Body of pancreas (tissue), 4 donors: ENCODE data around the gene SOX5. TPM values are rescaled to one million over a fixed set of nuclear protein-coding genes. Genes with fewer than 3 reads are reported as not detected.

Experiments
- ATAC-seq: fragments of 150-250 bp; one replicate; pipeline ENCODE4 v1.9.1; 2016
- DNase-seq, 4 donors: peaks; one replicate each; pipeline ENCODE4 v3.0.0-alpha.2; 2019
- H3K27ac ChIP-seq, 4 donors: fragments of 200-600 bp; sonication (generic); 1 replicate in 3 of 4; 2 replicates in 1 of 4; pipeline versions ENCODE4 v1.5.1 to v1.6.1; 2016 to 2019; ENCODE audit warnings: mild to moderate bottlenecking in 1 of 4, mixed read lengths in 1 of 4, moderate library complexity in 1 of 4
- H3K27me3 ChIP-seq, 2 donors: fragments of 200-600 bp; sonication (generic); one replicate each; pipeline ENCODE4 v1.6.0; 2016; ENCODE audit warnings: mild to moderate bottlenecking in 1 of 2
- H3K36me3 ChIP-seq, 2 donors: fragments of 200-600 bp; sonication (generic); replicated peaks in 1 of 2; 2 replicates each; pipeline ENCODE4 v1.5.1; 2016; ENCODE audit warnings: low read depth in 2 of 2; ENCODE audit not compliant: insufficient read depth in 1 of 2
- H3K4me1 ChIP-seq: fragments of 200-600 bp; sonication (generic); one replicate; pipeline ENCODE4 v1.6.0; 2016
- H3K4me3 ChIP-seq, 2 donors: fragments of 200-600 bp; sonication (generic); 1 replicate in 1 of 2; 2 replicates in 1 of 2; pipeline ENCODE4 v1.5.1; 2016 to 2019
- H3K9me3 ChIP-seq, 3 donors: fragments of 200-600 bp; sonication (generic); 1 replicate in 2 of 3; 2 replicates in 1 of 3; pipeline ENCODE4 v1.5.1; 2016
- POLR2A ChIP-seq, 3 donors: fragments of 450-650 bp; IDR thresholded peaks; one replicate each; pipeline ENCODE4 v1.6.1; 2016; ENCODE audit warnings: antibody characterized with exemption in 3 of 3, mild to moderate bottlenecking in 2 of 3
- WGBS, 2 donors: methylation state at CpG; one replicate each; pipeline ENCODE4 v1.1.5; 2017; 5-methylcytosine and 5-hydroxymethylcytosine counted together
- intact Hi-C: fragments of 100-400 bp; cut with DNase I; formaldehyde crosslinking; loops from one replicate; pipeline ENCODE4 v1.15.1; 2023
- total RNA-seq, 2 donors: library from RNA; depleted of rRNA; stranded (reverse); fragments of >200 nt; gene quantifications; one replicate each; pipeline ENCODE4 v1.1.0, GENCODE V29; 2016
- TF ChIP-seq, protein P1 (sequence below), 7 experiments: fragments of 450-650 bp in 4 of 7; fragments of 200-600 bp in 3 of 7; sonication (generic) in 3 of 7; IDR thresholded peaks; one replicate each; pipeline ENCODE4 v1.5.1; 2016 to 2019; ENCODE audit warnings: antibody characterized with exemption in 7 of 7

SOX5 gene
- total RNA-seq, 2 donors from 2014 or later: 3.0 to 10.4 TPM

DNA sequence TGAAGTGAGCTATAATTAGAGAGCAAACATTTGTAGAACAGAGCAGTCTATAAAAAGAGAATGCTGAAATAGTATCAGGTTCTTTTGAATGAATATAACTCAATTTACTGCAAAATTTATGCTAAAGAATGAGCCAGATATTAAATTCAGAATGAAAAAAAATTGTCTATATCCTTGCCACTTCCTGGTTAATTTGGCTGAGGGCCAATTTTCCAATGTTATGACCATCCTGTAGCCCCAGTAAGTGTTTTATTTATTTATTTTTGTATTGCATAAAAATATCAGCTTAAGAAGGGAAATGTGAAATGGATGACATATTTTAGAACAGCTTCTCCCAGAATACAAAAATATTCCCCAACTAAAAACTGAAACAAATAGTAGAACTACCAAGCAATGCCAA is 263.4 kb downstream of the SOX5 start:
- ATAC-seq: no peak
- Histone ChIP-seq H3K27me3 (no peaks in the 10 kb centered on the region), H3K4me1 (no peaks in the 10 kb centered on the region), H3K27ac (no peak overlapping the region), H3K4me3 (no peak overlapping the region), H3K36me3 (no peaks in the 10 kb centered on the region), H3K9me3 (no peaks in the 10 kb centered on the region)
- no peak for DNase-seq
- no peak for TF ChIP-seq POLR2A (IDR thresholded peaks at IDR 0.05)
- TF ChIP-seq, protein P1, sequence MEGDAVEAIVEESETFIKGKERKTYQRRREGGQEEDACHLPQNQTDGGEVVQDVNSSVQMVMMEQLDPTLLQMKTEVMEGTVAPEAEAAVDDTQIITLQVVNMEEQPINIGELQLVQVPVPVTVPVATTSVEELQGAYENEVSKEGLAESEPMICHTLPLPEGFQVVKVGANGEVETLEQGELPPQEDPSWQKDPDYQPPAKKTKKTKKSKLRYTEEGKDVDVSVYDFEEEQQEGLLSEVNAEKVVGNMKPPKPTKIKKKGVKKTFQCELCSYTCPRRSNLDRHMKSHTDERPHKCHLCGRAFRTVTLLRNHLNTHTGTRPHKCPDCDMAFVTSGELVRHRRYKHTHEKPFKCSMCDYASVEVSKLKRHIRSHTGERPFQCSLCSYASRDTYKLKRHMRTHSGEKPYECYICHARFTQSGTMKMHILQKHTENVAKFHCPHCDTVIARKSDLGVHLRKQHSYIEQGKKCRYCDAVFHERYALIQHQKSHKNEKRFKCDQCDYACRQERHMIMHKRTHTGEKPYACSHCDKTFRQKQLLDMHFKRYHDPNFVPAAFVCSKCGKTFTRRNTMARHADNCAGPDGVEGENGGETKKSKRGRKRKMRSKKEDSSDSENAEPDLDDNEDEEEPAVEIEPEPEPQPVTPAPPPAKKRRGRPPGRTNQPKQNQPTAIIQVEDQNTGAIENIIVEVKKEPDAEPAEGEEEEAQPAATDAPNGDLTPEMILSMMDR (IDR thresholded peaks at IDR 0.05): no peak
- intact Hi-C loops: no loop called here

DNA sequence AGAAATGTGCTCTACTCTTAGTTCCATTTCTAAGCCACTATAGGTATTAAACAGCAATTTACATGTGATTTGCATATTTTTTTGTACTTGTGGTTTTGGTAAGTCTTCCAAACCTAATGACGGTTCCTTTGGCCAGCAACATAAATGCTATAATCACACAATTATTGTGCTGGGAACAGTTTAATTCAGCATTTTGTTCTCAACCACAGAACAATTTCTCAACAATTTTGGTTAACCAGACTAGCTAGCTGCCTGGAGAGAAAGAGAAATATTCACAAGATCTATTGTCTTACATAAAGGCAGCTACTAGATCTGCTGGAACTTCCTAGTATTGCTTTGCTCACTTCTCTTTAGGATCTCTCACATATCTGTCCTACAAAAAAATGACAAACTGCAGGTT is 265.3 kb downstream of the SOX5 start:
- Histone ChIP-seq H3K9me3 (no peaks in the 10 kb centered on the region), H3K27me3 (no peaks in the 10 kb centered on the region), H3K4me3 (no peak overlapping the region), H3K4me1 (no peaks in the 10 kb centered on the region), H3K36me3 (no peaks in the 10 kb centered on the region), H3K27ac (no peak overlapping the region)
- DNase-seq (no peak), ATAC-seq (no peak)
- intact Hi-C loops: no loop called here
- TF ChIP-seq POLR2A (IDR thresholded peaks at IDR 0.05): no peak
- TF ChIP-seq, protein P1 (IDR thresholded peaks at IDR 0.05): no peak
- 78 to 80% methylated on average over 1 of the region's 1 CpG for WGBS, 2 donors

DNA sequence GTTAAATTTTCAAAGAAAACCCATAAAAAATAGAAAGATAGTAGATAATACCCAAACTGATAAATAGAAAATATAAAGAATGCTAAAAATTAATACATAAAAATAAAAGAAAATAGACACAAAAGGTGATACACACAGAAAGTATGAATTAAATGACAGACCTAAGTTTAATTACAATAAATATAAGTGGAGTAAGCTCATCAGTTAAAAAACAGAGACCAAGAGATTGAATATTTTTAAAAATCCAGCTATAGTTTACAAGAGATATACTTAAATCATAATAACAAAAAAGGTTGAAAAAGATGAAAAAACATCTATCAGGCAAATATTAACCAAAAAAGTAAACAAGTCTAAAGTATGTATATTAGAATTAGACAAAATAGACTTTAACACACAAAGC is 268.2 kb downstream of the SOX5 start:
- no peak for DNase-seq
- Histone ChIP-seq H3K4me1 (no peaks in the 10 kb centered on the region), H3K36me3 (no peaks in the 10 kb centered on the region), H3K27ac (no peak overlapping the region), H3K9me3 (no peaks in the 10 kb centered on the region), H3K27me3 (no peaks in the 10 kb centered on the region), H3K4me3 (no peak overlapping the region)
- intact Hi-C loops: no loop called here
- no peak for ATAC-seq
- no peak for TF ChIP-seq POLR2A (IDR thresholded peaks at IDR 0.05)
- TF ChIP-seq, protein P1 (IDR thresholded peaks at IDR 0.05): no peak

DNA sequence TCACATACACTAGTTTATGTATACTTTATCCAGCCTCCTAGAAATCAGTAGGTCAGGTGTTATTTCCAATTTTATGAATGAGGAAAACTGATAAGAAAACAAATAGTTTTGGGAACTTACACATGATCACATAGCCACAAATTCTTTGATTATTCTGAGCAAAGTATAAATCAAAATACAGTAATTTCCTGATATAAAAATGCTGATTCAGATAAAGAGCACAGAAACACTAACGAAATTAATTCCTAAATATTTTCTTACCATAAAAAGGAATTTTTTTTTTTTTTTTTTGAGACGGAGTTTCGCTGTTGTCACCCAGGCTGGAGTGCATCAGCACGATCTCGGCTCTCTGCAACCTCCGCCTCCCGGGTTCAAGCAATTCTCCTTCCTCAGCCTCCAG is 275.4 kb downstream of the SOX5 start:
- 82 to 84% methylated on average over 7 of the region's 7 CpGs for WGBS, 2 donors
- Histone ChIP-seq H3K36me3 (no peaks in the 10 kb centered on the region), H3K27me3 (no peaks in the 10 kb centered on the region), H3K27ac (no peak overlapping the region), H3K4me3 (no peak overlapping the region), H3K9me3 (no peaks in the 10 kb centered on the region), H3K4me1 (no peaks in the 10 kb centered on the region)
- no peak for TF ChIP-seq POLR2A (IDR thresholded peaks at IDR 0.05)
- TF ChIP-seq, protein P1 (IDR thresholded peaks at IDR 0.05): no peak
- intact Hi-C loops: no loop called here
- ATAC-seq: no peak
- no peak for DNase-seq

DNA sequence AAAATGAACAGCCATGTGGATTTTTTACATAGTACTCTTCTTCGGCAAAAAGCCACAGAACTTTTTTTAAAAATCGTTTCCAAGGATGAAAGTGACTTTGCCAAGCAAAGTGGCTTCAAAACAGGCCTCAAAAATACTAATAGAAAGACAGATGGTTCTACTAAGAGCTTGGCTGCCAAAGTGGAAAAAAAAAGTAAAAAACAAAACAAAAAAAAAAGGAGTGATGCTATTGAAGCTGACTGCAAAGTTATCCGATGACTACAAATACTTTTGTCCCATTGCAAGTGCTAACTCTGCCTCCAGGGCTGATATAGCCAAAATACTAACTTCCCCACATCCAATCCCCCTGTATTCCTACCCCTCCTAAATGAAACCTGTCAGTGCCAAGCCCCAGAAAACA is 277.6 kb downstream of the SOX5 start:
- no peak for TF ChIP-seq POLR2A (IDR thresholded peaks at IDR 0.05)
- TF ChIP-seq, protein P1 (IDR thresholded peaks at IDR 0.05): no peak
- WGBS, 2 donors: 64 to 69% methylated on average over 3 of the region's 3 CpGs
- intact Hi-C loops: no loop called here
- no peak overlapping the region for H3K27ac ChIP-seq
- H3K36me3 ChIP-seq: no peaks in the 10 kb centered on the region
- no peaks in the 10 kb centered on the region for H3K9me3 ChIP-seq
- H3K4me1 ChIP-seq: no peaks in the 10 kb centered on the region
- ATAC-seq (no peak), DNase-seq (no peak)
- no peak overlapping the region for H3K4me3 ChIP-seq
- H3K27me3 ChIP-seq: no peaks in the 10 kb centered on the region
